Esophagus muscularis mucosa (tissue), 3 donors: Measurements from ENCODE around the gene ANK3.

Experiments used
- CTCF ChIP-seq, 3 experiments: fragments of 200-600 bp in 2 of 3; fragments of 450-650 bp in 1 of 3; sonication (generic) in 2 of 3; IDR thresholded peaks; one replicate each; pipeline ENCODE4 v1.5.1; 2017 to 2019; ENCODE audit warnings: antibody characterized with exemption in 3 of 3, mild to moderate bottlenecking in 2 of 3, moderate library complexity in 1 of 3
- POLR2AphosphoS5 ChIP-seq, 2 donors: sonication (generic); formaldehyde crosslinking; IDR thresholded peaks; one replicate each; pipeline ENCODE4 v1.6.1; 2017; ENCODE audit warnings: antibody characterized with exemption in 2 of 2

DNA sequence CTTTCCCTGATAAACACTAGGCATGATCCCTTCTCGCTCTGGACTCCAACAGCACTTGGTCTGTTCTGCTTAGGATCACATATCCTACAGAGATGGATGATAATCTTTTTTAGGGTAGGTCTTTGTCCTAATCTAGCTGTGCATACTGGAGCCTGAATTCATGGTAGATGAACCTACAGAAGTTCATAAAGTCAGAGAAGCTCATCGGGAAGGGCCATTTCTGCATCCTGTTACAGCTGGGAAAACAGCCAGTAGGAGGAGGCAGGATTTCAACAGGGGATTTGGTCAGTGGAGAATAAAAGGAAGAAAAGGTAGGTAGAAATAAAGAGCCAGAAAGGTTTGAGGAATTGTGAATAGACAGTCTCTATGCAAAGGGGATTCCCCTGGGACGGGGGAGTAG lies 101.4 kb downstream of the ANK3 start:
- no peak for TF ChIP-seq CTCF (IDR thresholded peaks at IDR 0.05)
- TF ChIP-seq POLR2AphosphoS5 (IDR thresholded peaks at IDR 0.05) = no peak
